ENCODE results near the gene GPRIN2. TPM values are rescaled to one million over a fixed set of nuclear protein-coding genes. Genes with fewer than 3 reads are reported as not detected.

The GPRIN2 gene
- total and polyA plus RNA-seq, 2 donors, result 0.24 to 0.82 TPM

GRCh38 chr10:46551701-46552525, 4.5 kb downstream of the GPRIN2 start:
- peaks cover 3 to 6% of the 10 kb centered on the region in 2 donors for H3K4me1 ChIP-seq (ENCODE audit: control insufficient read depth in 2 of 2, insufficient read depth in 2 of 2, low read length in 2 of 2)
- H3K9me3 ChIP-seq (ENCODE audit: control insufficient read depth in 2 of 2, insufficient read depth in 1 of 2, low read length in 1 of 2), result peaks cover 0 to under 1% of the 10 kb centered on the region in 2 donors
- WGBS, result 94% methylated on average over 12 of the region's 12 CpGs
- peaks cover 22 to 58% of the 10 kb centered on the region in 2 donors for H3K27me3 ChIP-seq (ENCODE audit: control insufficient read depth in 2 of 2, insufficient read depth in 1 of 2, low read length in 1 of 2)
- no peak overlapping the region for H3K27ac ChIP-seq (ENCODE audit: low read depth in 1 of 2, low read length in 1 of 2)
- DNase-seq (ENCODE audit: low read depth in 6 of 9, low spot score in 9 of 9), result no peak
- no peaks in the 10 kb centered on the region for H3K36me3 ChIP-seq (ENCODE audit: control insufficient read depth in 2 of 2, insufficient read depth in 2 of 2, low read length in 1 of 2)
- H3K4me3 ChIP-seq (ENCODE audit: low read length in 2 of 2), result no peak overlapping the region

- Histone ChIP-seq H3K27me3 (ENCODE audit: control insufficient read depth in 2 of 2, insufficient read depth in 1 of 2, low read length in 1 of 2) (peaks cover 14 to 52% of the 10 kb centered on the region in 2 donors), H3K36me3 (ENCODE audit: control insufficient read depth in 2 of 2, insufficient read depth in 2 of 2, low read length in 1 of 2) (no peaks in the 10 kb centered on the region), H3K9me3 (ENCODE audit: control insufficient read depth in 2 of 2, insufficient read depth in 1 of 2, low read length in 1 of 2) (no peaks in the 10 kb centered on the region), H3K4me1 (ENCODE audit: control insufficient read depth in 2 of 2, insufficient read depth in 2 of 2, low read length in 2 of 2) (peaks cover 0 to 13% of the 10 kb centered on the region in 2 donors), H3K27ac (ENCODE audit: low read depth in 1 of 2, low read length in 1 of 2) (no peak overlapping the region), H3K4me3 (ENCODE audit: low read length in 2 of 2) (no peak overlapping the region)
- 84% methylated on average over 8 of the region's 8 CpGs for WGBS
- DNase-seq (ENCODE audit: low read depth in 6 of 9, low spot score in 9 of 9), result no peak
Measured at GRCh38 chr10:46550795-46551700, 5.4 kb downstream of the GPRIN2 start.

- DNase-seq (ENCODE audit: low read depth in 6 of 9, low spot score in 9 of 9), result no peak
- Histone ChIP-seq H3K4me1 (ENCODE audit: control insufficient read depth in 2 of 2, insufficient read depth in 2 of 2, low read length in 2 of 2) (peaks cover 0 to 8% of the 10 kb centered on the region in 2 donors), H3K4me3 (ENCODE audit: low read length in 2 of 2) (no peak overlapping the region), H3K36me3 (ENCODE audit: control insufficient read depth in 2 of 2, insufficient read depth in 2 of 2, low read length in 1 of 2) (no peaks in the 10 kb centered on the region), H3K27ac (ENCODE audit: low read depth in 1 of 2, low read length in 1 of 2) (no peak overlapping the region), H3K27me3 (ENCODE audit: control insufficient read depth in 2 of 2, insufficient read depth in 1 of 2, low read length in 1 of 2) (peaks cover 6 to 44% of the 10 kb centered on the region in 2 donors), H3K9me3 (ENCODE audit: control insufficient read depth in 2 of 2, insufficient read depth in 1 of 2, low read length in 1 of 2) (no peaks in the 10 kb centered on the region)
- 89% methylated on average over 20 of the region's 20 CpGs for WGBS
Measured at GRCh38 chr10:46550076-46550790, 6.2 kb downstream of the GPRIN2 start.

GRCh38 chr10:46549171-46550075, 7.0 kb downstream of the GPRIN2 start:
- 91% methylated on average over 31 of the region's 31 CpGs for WGBS
- DNase-seq (ENCODE audit: low read depth in 6 of 9, low spot score in 9 of 9), result no peak

GRCh38 chr10:46548498-46549090, 7.9 kb downstream of the GPRIN2 start:
- Histone ChIP-seq H3K4me1 (ENCODE audit: control insufficient read depth in 2 of 2, insufficient read depth in 2 of 2, low read length in 2 of 2) (peaks cover 0 to 8% of the 10 kb centered on the region in 2 donors), H3K9me3 (ENCODE audit: control insufficient read depth in 2 of 2, insufficient read depth in 1 of 2, low read length in 1 of 2) (no peaks in the 10 kb centered on the region), H3K27me3 (ENCODE audit: control insufficient read depth in 2 of 2, insufficient read depth in 1 of 2, low read length in 1 of 2) (peaks cover 0 to 28% of the 10 kb centered on the region in 2 donors), H3K27ac (ENCODE audit: low read depth in 1 of 2, low read length in 1 of 2) (no peak overlapping the region), H3K36me3 (ENCODE audit: control insufficient read depth in 2 of 2, insufficient read depth in 2 of 2, low read length in 1 of 2) (no peaks in the 10 kb centered on the region), H3K4me3 (ENCODE audit: low read length in 2 of 2) (no peak overlapping the region)
- DNase-seq (ENCODE audit: low read depth in 6 of 9, low spot score in 9 of 9), result no peak
- WGBS, result 90% methylated on average over 7 of the region's 7 CpGs

More at GRCh38 chr10:46549171-46550075, 7.0 kb downstream of the GPRIN2 start:
- H3K27ac ChIP-seq (ENCODE audit: low read depth in 1 of 2, low read length in 1 of 2), result no peak overlapping the region
- H3K36me3 ChIP-seq (ENCODE audit: control insufficient read depth in 2 of 2, insufficient read depth in 2 of 2, low read length in 1 of 2), result no peaks in the 10 kb centered on the region
- no peak overlapping the region for H3K4me3 ChIP-seq (ENCODE audit: low read length in 2 of 2)
- peaks cover 0 to 8% of the 10 kb centered on the region in 2 donors for H3K4me1 ChIP-seq (ENCODE audit: control insufficient read depth in 2 of 2, insufficient read depth in 2 of 2, low read length in 2 of 2)
- H3K9me3 ChIP-seq (ENCODE audit: control insufficient read depth in 2 of 2, insufficient read depth in 1 of 2, low read length in 1 of 2), result no peaks in the 10 kb centered on the region
- peaks cover 0 to 36% of the 10 kb centered on the region in 2 donors for H3K27me3 ChIP-seq (ENCODE audit: control insufficient read depth in 2 of 2, insufficient read depth in 1 of 2, low read length in 1 of 2)

GRCh38 chr10:46547541-46548497, 8.6 kb downstream of the GPRIN2 start:
- H3K4me1 ChIP-seq (ENCODE audit: control insufficient read depth in 2 of 2, insufficient read depth in 2 of 2, low read length in 2 of 2), result peaks cover 0 to 8% of the 10 kb centered on the region in 2 donors
- H3K4me3 ChIP-seq (ENCODE audit: low read length in 2 of 2), result no peak overlapping the region
- no peak for DNase-seq (ENCODE audit: low read depth in 6 of 9, low spot score in 9 of 9)
- no peak overlapping the region for H3K27ac ChIP-seq (ENCODE audit: low read depth in 1 of 2, low read length in 1 of 2)
- H3K36me3 ChIP-seq (ENCODE audit: control insufficient read depth in 2 of 2, insufficient read depth in 2 of 2, low read length in 1 of 2), result no peaks in the 10 kb centered on the region
- peaks cover 0 to 30% of the 10 kb centered on the region in 2 donors for H3K27me3 ChIP-seq (ENCODE audit: control insufficient read depth in 2 of 2, insufficient read depth in 1 of 2, low read length in 1 of 2)
- 82% methylated on average over 11 of the region's 11 CpGs for WGBS
- H3K9me3 ChIP-seq (ENCODE audit: control insufficient read depth in 2 of 2, insufficient read depth in 1 of 2, low read length in 1 of 2), result no peaks in the 10 kb centered on the region

Measured in thymus (tissue), 11 donors.